Body of pancreas (tissue), 4 donors: ENCODE data around the gene SIN3A. TPM values are rescaled to one million over a fixed set of nuclear protein-coding genes. Genes with fewer than 3 reads are reported as not detected.

Experiments
- ATAC-seq: fragments of 150-250 bp; one replicate; pipeline ENCODE4 v1.9.1; 2016
- DNase-seq, 4 donors: peaks; one replicate each; pipeline ENCODE4 v3.0.0-alpha.2; 2019
- H3K27ac ChIP-seq, 4 donors: fragments of 200-600 bp; sonication (generic); 1 replicate in 3 of 4; 2 replicates in 1 of 4; pipeline versions ENCODE4 v1.5.1 to v1.6.1; 2016 to 2019; ENCODE audit warnings: mild to moderate bottlenecking in 1 of 4, mixed read lengths in 1 of 4, moderate library complexity in 1 of 4
- H3K27me3 ChIP-seq, 2 donors: fragments of 200-600 bp; sonication (generic); one replicate each; pipeline ENCODE4 v1.6.0; 2016; ENCODE audit warnings: mild to moderate bottlenecking in 1 of 2
- H3K36me3 ChIP-seq, 2 donors: fragments of 200-600 bp; sonication (generic); replicated peaks in 1 of 2; 2 replicates each; pipeline ENCODE4 v1.5.1; 2016; ENCODE audit warnings: low read depth in 2 of 2; ENCODE audit not compliant: insufficient read depth in 1 of 2
- H3K4me1 ChIP-seq: fragments of 200-600 bp; sonication (generic); one replicate; pipeline ENCODE4 v1.6.0; 2016
- H3K4me3 ChIP-seq, 2 donors: fragments of 200-600 bp; sonication (generic); 1 replicate in 1 of 2; 2 replicates in 1 of 2; pipeline ENCODE4 v1.5.1; 2016 to 2019
- H3K9me3 ChIP-seq, 3 donors: fragments of 200-600 bp; sonication (generic); 1 replicate in 2 of 3; 2 replicates in 1 of 3; pipeline ENCODE4 v1.5.1; 2016
- CTCF ChIP-seq, 7 experiments: fragments of 450-650 bp in 4 of 7; fragments of 200-600 bp in 3 of 7; sonication (generic) in 3 of 7; IDR thresholded peaks; one replicate each; pipeline ENCODE4 v1.5.1; 2016 to 2019; ENCODE audit warnings: antibody characterized with exemption in 7 of 7
- POLR2A ChIP-seq, 3 donors: fragments of 450-650 bp; IDR thresholded peaks; one replicate each; pipeline ENCODE4 v1.6.1; 2016; ENCODE audit warnings: antibody characterized with exemption in 3 of 3, mild to moderate bottlenecking in 2 of 3
- WGBS, 2 donors: methylation state at CpG; one replicate each; pipeline ENCODE4 v1.1.5; 2017; 5-methylcytosine and 5-hydroxymethylcytosine counted together
- intact Hi-C: fragments of 100-400 bp; cut with DNase I; formaldehyde crosslinking; loops from one replicate; pipeline ENCODE4 v1.15.1; 2023
- total RNA-seq, 2 donors: library from RNA; depleted of rRNA; stranded (reverse); fragments of >200 nt; gene quantifications; one replicate each; pipeline ENCODE4 v1.1.0, GENCODE V29; 2016

Gene SIN3A
- total RNA-seq, 2 donors from 2014 or later: 17.1 to 23.1 TPM

GRCh38 chr15:75453703-75454470 is 2.4 kb upstream of the SIN3A start:
- H3K4me1 ChIP-seq: peaks cover 22% of the 10 kb centered on the region
- DNase-seq (peak; percentile 98 to 99 (median 98)), ATAC-seq (peak; percentile 54)
- intact Hi-C loops: no loop called here
- TF ChIP-seq POLR2A (IDR thresholded peaks at IDR 0.05): peak; percentile 74 to 85 (median 83)
- peak in 2 of 7 experiments; percentile 18 to 20 for TF ChIP-seq CTCF (IDR thresholded peaks at IDR 0.05)
- H3K4me3 ChIP-seq: peak overlapping the region in 1 of 2 donors; percentile 18
- WGBS, 2 donors: 0% methylated on average over 10 to 57 of the region's 57 CpGs
- no peaks in the 10 kb centered on the region for H3K36me3 ChIP-seq
- H3K27me3 ChIP-seq: no peaks in the 10 kb centered on the region
- peak overlapping the region; percentile 94 to 98 (median 96) for H3K27ac ChIP-seq
- no peaks in the 10 kb centered on the region for H3K9me3 ChIP-seq

GRCh38 chr15:75452865-75453702 is 1.6 kb upstream of the SIN3A start:
- peaks cover 23% of the 10 kb centered on the region for H3K4me1 ChIP-seq
- no peaks in the 10 kb centered on the region for H3K9me3 ChIP-seq
- no peak for TF ChIP-seq POLR2A (IDR thresholded peaks at IDR 0.05)
- peak in 1 of 7 experiments; percentile 3 for TF ChIP-seq CTCF (IDR thresholded peaks at IDR 0.05)
- peak overlapping the region; percentile 94 to 98 (median 96) for H3K27ac ChIP-seq
- peak overlapping the region in 1 of 2 donors; percentile 18 for H3K4me3 ChIP-seq
- DNase-seq (peak; percentile 37 to 57 (median 49)), ATAC-seq (no peak)
- WGBS, 2 donors: 0 to 2% methylated on average over 6 to 38 of the region's 38 CpGs
- no peaks in the 10 kb centered on the region for H3K27me3 ChIP-seq
- intact Hi-C loops: no loop called here
- H3K36me3 ChIP-seq: no peaks in the 10 kb centered on the region

GRCh38 chr15:75452364-75452864 is 924 bp upstream of the SIN3A start:
- no peak overlapping the region for H3K4me3 ChIP-seq
- 0 to 1% methylated on average over 15 to 16 of the region's 16 CpGs for WGBS, 2 donors
- peaks cover 23% of the 10 kb centered on the region for H3K4me1 ChIP-seq
- H3K9me3 ChIP-seq: no peaks in the 10 kb centered on the region
- DNase-seq (peak; percentile 81 to 90 (median 88)), ATAC-seq (peak; percentile 8)
- no peaks in the 10 kb centered on the region for H3K36me3 ChIP-seq
- TF ChIP-seq CTCF (IDR thresholded peaks at IDR 0.05) (peak in 1 of 7 experiments; percentile 1), POLR2A (IDR thresholded peaks at IDR 0.05) (peak in 2 of 3 donors; percentile 74 to 75)
- intact Hi-C loops: no loop called here
- no peaks in the 10 kb centered on the region for H3K27me3 ChIP-seq
- peak overlapping the region; percentile 94 to 98 (median 96) for H3K27ac ChIP-seq

GRCh38 chr15:75451202-75451673 is 252 bp downstream of the SIN3A start:
- intact Hi-C loops: no loop called here
- WGBS, 2 donors: 0% methylated on average over 3 to 30 of the region's 45 CpGs
- no peaks in the 10 kb centered on the region for H3K27me3 ChIP-seq
- peak overlapping the region; percentile 58 to 61 for H3K4me3 ChIP-seq
- H3K4me1 ChIP-seq: peaks cover 23% of the 10 kb centered on the region
- H3K9me3 ChIP-seq: no peaks in the 10 kb centered on the region
- DNase-seq (no peak), ATAC-seq (no peak)
- peak overlapping the region; percentile 93 to 98 (median 96) for H3K27ac ChIP-seq
- no peaks in the 10 kb centered on the region for H3K36me3 ChIP-seq
- TF ChIP-seq POLR2A (IDR thresholded peaks at IDR 0.05) (peak in 1 of 3 donors; percentile 2), CTCF (IDR thresholded peaks at IDR 0.05) (no peak)
